Esophagus squamous epithelium (tissue), 4 donors: ENCODE measurements around the gene RCL1.

Experiments
- POLR2A ChIP-seq, 4 donors: fragments of 450-650 bp; IDR thresholded peaks; one replicate each; pipeline ENCODE4 v1.6.1; 2017; ENCODE audit warnings: antibody characterized with exemption in 4 of 4, mild to moderate bottlenecking in 4 of 4, moderate library complexity in 3 of 4
- TF ChIP-seq, protein P1 (sequence below), 6 experiments: fragments of 450-650 bp in 4 of 6; fragments of 200-600 bp in 2 of 6; sonication (generic) in 2 of 6; IDR thresholded peaks; one replicate each; pipeline ENCODE4 v1.5.1; 2016 to 2019; ENCODE audit warnings: antibody characterized with exemption in 6 of 6, mild to moderate bottlenecking in 4 of 6, moderate library complexity in 4 of 6

DNA sequence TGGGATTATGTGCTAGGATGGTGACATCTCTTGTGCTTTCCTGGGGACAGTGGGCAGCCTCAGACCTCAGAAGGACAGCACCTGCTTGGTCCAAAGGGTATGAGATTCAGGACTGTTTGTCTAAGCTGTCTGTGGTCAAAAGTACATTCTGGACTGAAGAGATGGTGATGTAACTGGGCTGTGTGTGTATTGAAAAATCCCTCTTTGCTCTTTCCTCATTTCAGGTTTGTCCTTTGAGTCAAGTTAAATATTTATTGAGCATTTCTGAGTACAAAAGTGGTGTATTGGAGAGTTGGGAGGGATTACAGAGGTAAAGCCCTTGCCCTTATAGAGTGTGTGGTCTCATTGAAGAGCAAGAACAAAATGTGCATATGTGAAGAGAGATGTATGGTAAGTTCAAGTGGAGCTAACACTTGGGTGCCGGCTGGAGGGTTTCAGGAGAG lies 46.7 kb downstream of the RCL1 start:
- TF ChIP-seq, protein P1, sequence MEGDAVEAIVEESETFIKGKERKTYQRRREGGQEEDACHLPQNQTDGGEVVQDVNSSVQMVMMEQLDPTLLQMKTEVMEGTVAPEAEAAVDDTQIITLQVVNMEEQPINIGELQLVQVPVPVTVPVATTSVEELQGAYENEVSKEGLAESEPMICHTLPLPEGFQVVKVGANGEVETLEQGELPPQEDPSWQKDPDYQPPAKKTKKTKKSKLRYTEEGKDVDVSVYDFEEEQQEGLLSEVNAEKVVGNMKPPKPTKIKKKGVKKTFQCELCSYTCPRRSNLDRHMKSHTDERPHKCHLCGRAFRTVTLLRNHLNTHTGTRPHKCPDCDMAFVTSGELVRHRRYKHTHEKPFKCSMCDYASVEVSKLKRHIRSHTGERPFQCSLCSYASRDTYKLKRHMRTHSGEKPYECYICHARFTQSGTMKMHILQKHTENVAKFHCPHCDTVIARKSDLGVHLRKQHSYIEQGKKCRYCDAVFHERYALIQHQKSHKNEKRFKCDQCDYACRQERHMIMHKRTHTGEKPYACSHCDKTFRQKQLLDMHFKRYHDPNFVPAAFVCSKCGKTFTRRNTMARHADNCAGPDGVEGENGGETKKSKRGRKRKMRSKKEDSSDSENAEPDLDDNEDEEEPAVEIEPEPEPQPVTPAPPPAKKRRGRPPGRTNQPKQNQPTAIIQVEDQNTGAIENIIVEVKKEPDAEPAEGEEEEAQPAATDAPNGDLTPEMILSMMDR (IDR thresholded peaks at IDR 0.05) = no peak
- TF ChIP-seq POLR2A (IDR thresholded peaks at IDR 0.05) = no peak
